HG03354 (cell line): ENCODE data around the gene DOCK1.

Source experiments
- ATAC-seq: cut with Tn5 transposase; IDR thresholded peaks from one replicate; pipeline ENCODE4 v1.9.1; 2021; ENCODE audit warnings: mild to moderate bottlenecking; ENCODE audit not compliant: unreplicated experiment, poor library complexity, severe bottlenecking

DOCK1 gene

GRCh38 chr10:127150136-127150535, 244.9 kb downstream of the DOCK1 start:
- no peak for ATAC-seq

GRCh38 chr10:127151541-127151940, 246.3 kb downstream of the DOCK1 start:
- ATAC-seq = no peak

GRCh38 chr10:127151981-127152699, 246.9 kb downstream of the DOCK1 start:
- ATAC-seq = no peak

- ATAC-seq = no peak
Measured at GRCh38 chr10:127153181-127153580, 248.0 kb downstream of the DOCK1 start.

GRCh38 chr10:127154831-127155620, 249.8 kb downstream of the DOCK1 start:
- ATAC-seq = no peak

GRCh38 chr10:127157089-127157488, 251.9 kb downstream of the DOCK1 start:
- no peak for ATAC-seq

- no peak for ATAC-seq
Measured at GRCh38 chr10:127157506-127158200, 252.4 kb downstream of the DOCK1 start.

- ATAC-seq = no peak
Measured at GRCh38 chr10:127158662-127159061, 253.4 kb downstream of the DOCK1 start.

GRCh38 chr10:127159648-127160245, 254.5 kb downstream of the DOCK1 start:
- ATAC-seq = no peak

- ATAC-seq = no peak
Measured at GRCh38 chr10:127161482-127161881, 256.3 kb downstream of the DOCK1 start.

- no peak for ATAC-seq
Measured at GRCh38 chr10:127162841-127163240, 257.6 kb downstream of the DOCK1 start.

- ATAC-seq = no peak
Measured at GRCh38 chr10:127168261-127168660, 263.0 kb downstream of the DOCK1 start.

- no peak for ATAC-seq
Measured at GRCh38 chr10:127174866-127175265, 269.6 kb downstream of the DOCK1 start.

- ATAC-seq = no peak
Measured at GRCh38 chr10:127175357-127176110, 270.3 kb downstream of the DOCK1 start.

- no peak for ATAC-seq
Measured at GRCh38 chr10:127176649-127177048, 271.4 kb downstream of the DOCK1 start.

GRCh38 chr10:127179612-127180250, 274.5 kb downstream of the DOCK1 start:
- no peak for ATAC-seq

- ATAC-seq = no peak
Measured at GRCh38 chr10:127182161-127182560, 276.9 kb downstream of the DOCK1 start.

- ATAC-seq = no peak
Measured at GRCh38 chr10:127184582-127184981, 279.4 kb downstream of the DOCK1 start.

GRCh38 chr10:127186813-127187212, 281.6 kb downstream of the DOCK1 start:
- no peak for ATAC-seq
